MM.1S (cell line): Measurements from ENCODE around the gene ING4.

Source experiments
- DNase-seq: peaks from one replicate; pipeline ENCODE4 v3.0.0-alpha.2; 2015
- H2AFZ ChIP-seq: fragments of 300-600 bp; sonication (generic); 2 replicates; pipeline ENCODE4 v1.6.0; 2016; ENCODE audit warnings: antibody characterized with exemption, low read length
- H3F3A ChIP-seq: fragments of 300-600 bp; sonication (generic); 2 replicates; pipeline ENCODE4 v1.6.1; 2016; ENCODE audit warnings: mild to moderate bottlenecking, antibody characterized with exemption, low read length, moderate library complexity, mixed read lengths; ENCODE audit not compliant: insufficient read depth
- H3K27ac ChIP-seq: fragments of 300-600 bp; sonication (generic); 2 replicates; pipeline ENCODE4 v1.5.1; 2016; ENCODE audit warnings: mild to moderate bottlenecking, low read length
- H3K27me3 ChIP-seq: fragments of 300-600 bp; sonication (generic); replicated peaks from 2 replicates; pipeline ENCODE4 v1.6.0; 2016; ENCODE audit warnings: low read length; ENCODE audit not compliant: insufficient read depth
- H3K36me3 ChIP-seq: fragments of 300-600 bp; sonication (generic); replicated peaks from 2 replicates; pipeline ENCODE4 v1.6.1; 2016; ENCODE audit warnings: mild to moderate bottlenecking, low read length, mixed read lengths; ENCODE audit not compliant: insufficient read depth
- H3K4me1 ChIP-seq: fragments of 300-600 bp; sonication (generic); 2 replicates; pipeline ENCODE4 v1.6.1; 2016; ENCODE audit warnings: low read length, mixed read lengths
- H3K4me2 ChIP-seq: fragments of 300-600 bp; sonication (generic); 2 replicates; pipeline ENCODE4 v1.6.0; 2016; ENCODE audit warnings: low read depth, low read length
- H3K4me3 ChIP-seq: fragments of 300-600 bp; sonication (generic); 2 replicates; pipeline ENCODE4 v1.5.1; 2016; ENCODE audit warnings: low read length, mixed read lengths
- H3K79me2 ChIP-seq: fragments of 300-600 bp; sonication (generic); 2 replicates; pipeline ENCODE4 v1.6.1; 2016; ENCODE audit warnings: mixed run types, low read length, mixed read lengths
- H3K9ac ChIP-seq: fragments of 300-600 bp; sonication (generic); 2 replicates; pipeline ENCODE4 v1.6.1; 2016; ENCODE audit warnings: low read length, mixed read lengths
- H3K9me2 ChIP-seq: fragments of 300-600 bp; sonication (generic); replicated peaks from 2 replicates; pipeline ENCODE4 v1.6.1; 2016; ENCODE audit warnings: mild to moderate bottlenecking, low read length, mixed read lengths; ENCODE audit not compliant: insufficient read depth
- H3K9me3 ChIP-seq: fragments of 300-600 bp; sonication (generic); replicated peaks from 2 replicates; pipeline ENCODE4 v1.6.1; 2016; ENCODE audit warnings: mild to moderate bottlenecking, low read length, mixed read lengths; ENCODE audit not compliant: insufficient read depth
- H4K20me1 ChIP-seq: fragments of 300-600 bp; sonication (generic); 2 replicates; pipeline ENCODE4 v1.6.1; 2016; ENCODE audit warnings: mild to moderate bottlenecking, low read length, moderate library complexity, mixed read lengths; ENCODE audit not compliant: insufficient read depth
- CTCF ChIP-seq: fragments of 300-600 bp; sonication (generic); IDR thresholded peaks from 2 replicates; pipeline ENCODE4 v1.5.1; 2016; ENCODE audit warnings: antibody characterized with exemption, low read length, mixed read lengths
- EZH2 ChIP-seq: fragments of 300-600 bp; sonication (generic); optimal IDR thresholded peaks from 2 replicates; pipeline ENCODE3; 2017; ENCODE audit warnings: low read depth, mild to moderate bottlenecking, antibody characterized with exemption, low read length, mixed read lengths
- EZH2phosphoT487 ChIP-seq: fragments of 300-600 bp; sonication (generic); IDR thresholded peaks from 2 replicates; pipeline ENCODE4 v1.6.1; 2018; ENCODE audit warnings: antibody characterized with exemption, low read length

The ING4 gene

GRCh38 chr12:6626654-6627283 is 36.1 kb downstream of the ING4 start:
- Histone ChIP-seq H3K27me3 (no peaks in the 10 kb centered on the region), H3K27ac (no peak overlapping the region), H3K79me2 (no peaks in the 10 kb centered on the region), H2AFZ (peak overlapping the region; percentile 59; the same call in 1 of the 2 replicates), H3K4me1 (peaks cover 7% of the 10 kb centered on the region; the same call in 1 of the 2 replicates), H3K9me2 (no peaks in the 10 kb centered on the region), H3F3A (peaks cover 10% of the 10 kb centered on the region; the same call in 1 of the 2 replicates), H3K9ac (peak overlapping the region; percentile 38; the same call in 1 of the 2 replicates), H3K4me2 (peak overlapping the region; percentile 67; the same call in 1 of the 2 replicates), H4K20me1 (no peaks in the 10 kb centered on the region), H3K9me3 (no peaks in the 10 kb centered on the region), H3K4me3 (peak overlapping the region; percentile 72), H3K36me3 (no peaks in the 10 kb centered on the region)
- no peak for DNase-seq
- TF ChIP-seq EZH2 = no peak
- TF ChIP-seq CTCF = no peak
- TF ChIP-seq EZH2phosphoT487 = no peak

DNA sequence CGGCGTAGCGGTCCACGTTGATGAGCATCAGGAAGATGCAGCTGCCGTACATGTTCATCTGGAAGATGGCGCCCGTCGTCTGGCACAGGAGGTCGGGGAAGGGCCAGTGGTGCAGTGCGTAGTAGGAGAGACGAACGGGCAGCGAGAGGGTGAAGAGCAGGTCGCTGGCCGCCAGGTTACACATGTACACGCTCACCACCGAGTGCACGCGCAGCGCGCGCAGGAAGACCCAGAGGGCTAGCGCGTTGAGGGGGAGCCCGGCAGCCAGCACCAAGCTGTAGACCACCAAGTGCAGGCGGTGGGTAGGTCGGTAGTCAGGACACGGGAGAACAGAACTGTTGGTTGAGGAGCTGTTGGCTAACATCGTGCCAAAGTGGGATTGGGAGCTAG is 42.0 kb downstream of the ING4 start:
- Histone ChIP-seq H3K4me2 (no peak overlapping the region), H3K79me2 (no peaks in the 10 kb centered on the region)
- no peak for DNase-seq

DNA sequence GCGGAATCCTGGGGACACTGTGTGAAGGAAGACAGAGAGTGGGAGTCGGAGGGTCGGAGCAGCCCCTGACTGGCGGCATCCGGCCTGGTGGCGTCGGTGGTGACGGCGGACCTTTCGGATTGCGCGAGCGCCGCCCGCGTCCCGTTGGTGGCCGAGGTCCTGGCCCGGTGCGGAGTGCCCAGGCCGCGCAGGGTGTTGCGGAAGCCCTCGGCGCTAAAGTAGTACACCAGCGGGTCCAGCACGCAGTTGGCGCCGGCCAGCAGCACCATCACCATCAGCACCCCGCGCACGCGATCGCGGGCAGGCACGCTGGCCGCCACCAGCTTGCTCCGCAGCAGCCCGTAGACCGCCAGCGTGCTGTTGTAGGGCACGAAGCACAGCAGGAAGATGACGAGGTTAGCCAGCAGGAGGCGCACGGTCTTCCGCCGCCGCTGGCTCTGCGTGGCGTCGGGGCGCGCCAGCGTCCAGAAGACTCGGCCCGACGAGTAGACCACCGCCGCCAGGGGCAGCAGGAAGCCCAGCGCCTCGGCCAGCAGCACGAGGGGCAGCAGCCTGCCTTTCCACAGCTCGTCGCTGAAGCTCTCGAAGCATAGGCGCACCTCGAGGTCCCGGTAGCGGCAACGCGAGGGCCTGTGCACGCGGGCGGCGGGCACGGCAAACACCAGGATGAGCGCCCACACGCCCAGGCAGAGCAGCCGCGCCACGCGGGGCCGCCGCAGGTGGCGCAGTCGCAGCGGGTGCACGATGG is 42.6 kb downstream of the ING4 start:
- no peaks in the 10 kb centered on the region for H3K27me3 ChIP-seq
- H3K9ac ChIP-seq = no peak overlapping the region
- TF ChIP-seq EZH2 = no peak
- no peak for TF ChIP-seq EZH2phosphoT487
- no peak for TF ChIP-seq CTCF
- DNase-seq = no peak
- no peak overlapping the region for H3K27ac ChIP-seq
- no peak overlapping the region for H3K4me2 ChIP-seq
- H3K36me3 ChIP-seq = no peaks in the 10 kb centered on the region
- no peak overlapping the region for H3K4me3 ChIP-seq
- no peaks in the 10 kb centered on the region for H4K20me1 ChIP-seq
- no peaks in the 10 kb centered on the region for H3F3A ChIP-seq
- no peaks in the 10 kb centered on the region for H3K79me2 ChIP-seq
- H3K4me1 ChIP-seq = no peaks in the 10 kb centered on the region
- H3K9me3 ChIP-seq = no peaks in the 10 kb centered on the region
- H3K9me2 ChIP-seq = no peaks in the 10 kb centered on the region
- no peak overlapping the region for H2AFZ ChIP-seq

More for the DNA sequence above, 42.0 kb downstream of the ING4 start:
- TF ChIP-seq CTCF = no peak
- TF ChIP-seq EZH2phosphoT487 = no peak
- no peak for TF ChIP-seq EZH2
- no peaks in the 10 kb centered on the region for H3K4me1 ChIP-seq
- H2AFZ ChIP-seq = no peak overlapping the region
- H3F3A ChIP-seq = no peaks in the 10 kb centered on the region
- no peaks in the 10 kb centered on the region for H4K20me1 ChIP-seq
- no peak overlapping the region for H3K4me3 ChIP-seq
- no peaks in the 10 kb centered on the region for H3K9me3 ChIP-seq
- no peaks in the 10 kb centered on the region for H3K9me2 ChIP-seq
- no peak overlapping the region for H3K27ac ChIP-seq
- H3K27me3 ChIP-seq = no peaks in the 10 kb centered on the region
- H3K36me3 ChIP-seq = no peaks in the 10 kb centered on the region
- no peak overlapping the region for H3K9ac ChIP-seq
